Caco-2 (cell line): ENCODE measurements around the gene DOK7. TPM values are rescaled to one million over a fixed set of nuclear protein-coding genes. Genes with fewer than 3 reads are reported as not detected.
A peak's percentile ranks its signal among the peaks of the same experiment; 100 is the strongest.

ENCODE experiments used
- BruUV-seq: library from RNA; stranded (reverse); fragments of 400-500 nt; replicated peaks from 2 replicates; lab custom pipeline; 2021; lab: Mats Ljungman, UMichigan
- CTCF ChIA-PET: fragments of 300-600 bp; sonication (Branson Sonifier 250); formaldehyde crosslinking; loops from one replicate; lab custom pipeline; 2022; ENCODE audit warnings: antibody characterized with exemption; lab: Charles Lee
- POLR2A ChIA-PET: fragments of 300-600 bp; sonication (Branson Sonifier 250); formaldehyde crosslinking; loops from one replicate; lab custom pipeline; 2022; ENCODE audit warnings: antibody characterized with exemption; lab: Charles Lee
- DNase-seq, 2 experiments: peaks; one replicate each; pipeline versions ENCODE4 v3.0.0 to v3.0.0-alpha.2; 2020 to 2022
- H3K27me3 ChIP-seq: replicated peaks from 2 replicates; pipeline ENCODE4 v1.6.0; 2011; ENCODE audit warnings: low read length; ENCODE audit not compliant: control insufficient read depth, insufficient read depth
- H3K36me3 ChIP-seq: 2 replicates; pipeline ENCODE4 v1.5.1; 2011; ENCODE audit warnings: low read length; ENCODE audit not compliant: control insufficient read depth, insufficient read depth
- H3K4me1 ChIP-seq: fragments of 250-450 bp; sonication (Bioruptor Pico); 2 replicates; pipeline ENCODE4 v1.5.1; 2020; ENCODE audit warnings: mild to moderate bottlenecking
- H3K4me3 ChIP-seq: 2 replicates; pipeline ENCODE4 v1.5.1; 2011; ENCODE audit warnings: low read depth, mild to moderate bottlenecking, control low read depth, low read length
- H3K9me3 ChIP-seq: fragments of 250-450 bp; sonication (Bioruptor Pico); 2 replicates; pipeline ENCODE4 v1.5.1; 2020; ENCODE audit warnings: mild to moderate bottlenecking, moderate library complexity
- H3K27ac Mint-ChIP-seq: one replicate; pipeline ENCODE4 v1.8.0; 2022; ENCODE audit warnings: mixed read lengths; ENCODE audit not compliant: unreplicated experiment
- H3K27me3 Mint-ChIP-seq: one replicate; pipeline ENCODE4 v1.8.0; 2022; ENCODE audit warnings: mixed read lengths; ENCODE audit not compliant: insufficient read depth, unreplicated experiment
- H3K36me3 Mint-ChIP-seq: one replicate; pipeline ENCODE4 v1.8.0; 2022; ENCODE audit warnings: mild to moderate bottlenecking, mixed read lengths; ENCODE audit not compliant: insufficient read depth, unreplicated experiment
- H3K4me1 Mint-ChIP-seq: one replicate; pipeline ENCODE4 v1.8.0; 2022; ENCODE audit warnings: low read depth, mixed read lengths; ENCODE audit not compliant: unreplicated experiment
- H3K4me3 Mint-ChIP-seq: one replicate; pipeline ENCODE4 v1.8.0; 2022; ENCODE audit warnings: mild to moderate bottlenecking, moderate library complexity, mixed read lengths; ENCODE audit not compliant: unreplicated experiment
- H3K9me3 Mint-ChIP-seq: one replicate; pipeline ENCODE4 v1.8.0; 2022; ENCODE audit warnings: mixed read lengths; ENCODE audit not compliant: unreplicated experiment
- CTCF ChIP-seq, 2 experiments: fragments of 200-600 bp in 1 of 2; IDR thresholded peaks; 1 replicate in 1 of 2; 2 replicates in 1 of 2; pipeline versions ENCODE4 v1.5.1 to v1.8.0; 2011 to 2022; ENCODE audit warnings: antibody characterized with exemption in 1 of 2, control low read depth in 1 of 2, inconsistent platforms in 1 of 2, low read depth in 1 of 2, low read length in 1 of 2, mild to moderate bottlenecking in 1 of 2, moderate library complexity in 1 of 2; ENCODE audit not compliant: insufficient read depth in 1 of 2, severe bottlenecking in 1 of 2, unreplicated experiment in 1 of 2
- intact Hi-C: fragments of 100-400 bp; cut with micrococcal nuclease; formaldehyde crosslinking; loops from one replicate; pipeline ENCODE4 v1.10.0; 2022; ENCODE audit not compliant: unreplicated experiment
- total RNA-seq: library from RNA; stranded (reverse); gene quantifications from 2 replicates; pipeline ENCODE4 v1.2.3, GENCODE V29; 2022

The DOK7 gene
- total RNA-seq, 1 experiment from 2014 or later = 0.29 TPM

GRCh38 chr4:3524349-3524748 lies 61.2 kb downstream of the DOK7 start:
- DNase-seq = no peak
- H3K9me3 Mint-ChIP-seq = no peaks in the 10 kb centered on the region
- H3K4me3 ChIP-seq = no peak overlapping the region
- H3K4me3 Mint-ChIP-seq = no peak overlapping the region
- H3K27ac Mint-ChIP-seq = no peak overlapping the region
- BruUV-seq = no TSS peak
- H3K4me1 Mint-ChIP-seq = no peaks in the 10 kb centered on the region
- H3K27me3 Mint-ChIP-seq = no peaks in the 10 kb centered on the region
- H3K9me3 ChIP-seq = no peaks in the 10 kb centered on the region
- POLR2A ChIA-PET = interaction anchor here (0.5 kb wide), 1 partner anchor 135 kb away, joined by 4 read pairs; no protein-coding TSS in a partner anchor
- CTCF ChIA-PET = no interaction called here
- no peaks in the 10 kb centered on the region for H3K27me3 ChIP-seq
- H3K36me3 Mint-ChIP-seq = peaks cover 37% of the 10 kb centered on the region
- peaks cover 8% of the 10 kb centered on the region for H3K36me3 ChIP-seq
- intact Hi-C loops = no loop called here
- no peaks in the 10 kb centered on the region for H3K4me1 ChIP-seq
- TF ChIP-seq CTCF (IDR thresholded peaks at IDR 0.05; ENCODE audit: insufficient read depth in 1 of 2, low read depth in 1 of 2, low read length in 1 of 2, severe bottlenecking in 1 of 2, unreplicated experiment in 1 of 2) = no peak

DNA sequence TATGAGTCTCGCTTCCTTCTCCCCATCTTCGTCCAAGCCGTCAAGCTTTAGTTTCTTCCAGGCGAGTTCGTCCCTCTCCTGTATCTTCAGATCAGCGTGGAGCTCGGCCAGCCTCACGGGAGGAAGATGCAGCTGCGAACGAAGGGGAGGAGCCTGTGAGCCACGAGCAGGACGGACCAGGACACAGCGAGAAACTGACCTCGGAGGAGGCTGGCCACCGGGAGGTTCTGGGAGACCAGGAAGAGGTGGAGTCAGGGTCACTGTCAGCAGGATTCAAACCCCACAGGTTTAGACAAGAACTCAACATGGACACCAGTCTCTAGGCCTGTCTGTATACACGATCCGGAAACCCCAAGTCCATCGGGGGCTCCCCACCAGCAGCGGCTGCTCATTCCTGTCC lies 61.8 kb downstream of the DOK7 start:
- H3K4me1 ChIP-seq = no peaks in the 10 kb centered on the region
- H3K27ac Mint-ChIP-seq = no peak overlapping the region
- H3K4me3 ChIP-seq = no peak overlapping the region
- H3K9me3 Mint-ChIP-seq = no peaks in the 10 kb centered on the region
- H3K4me1 Mint-ChIP-seq = no peaks in the 10 kb centered on the region
- H3K36me3 ChIP-seq = peaks cover 6% of the 10 kb centered on the region
- H3K36me3 Mint-ChIP-seq = peaks cover 38% of the 10 kb centered on the region
- no peaks in the 10 kb centered on the region for H3K9me3 ChIP-seq
- H3K4me3 Mint-ChIP-seq = no peak overlapping the region
- no peaks in the 10 kb centered on the region for H3K27me3 ChIP-seq
- no peaks in the 10 kb centered on the region for H3K27me3 Mint-ChIP-seq
- ChIA-PET CTCF (no interaction called here), POLR2A (interaction anchor here (0.5 kb wide), 1 partner anchor 134 kb away, joined by 4 read pairs; no protein-coding TSS in a partner anchor)
- no peak for TF ChIP-seq CTCF (IDR thresholded peaks at IDR 0.05; ENCODE audit: insufficient read depth in 1 of 2, low read depth in 1 of 2, low read length in 1 of 2, severe bottlenecking in 1 of 2, unreplicated experiment in 1 of 2)
- no TSS peak for BruUV-seq
- peak in 1 of 2 experiments; percentile 31 for DNase-seq
- intact Hi-C loops = no loop called here

GRCh38 chr4:3525532-3526430 lies 62.7 kb downstream of the DOK7 start:
- Histone ChIP-seq H3K4me1 (peaks cover 7% of the 10 kb centered on the region), H3K4me3 (no peak overlapping the region), H3K9me3 (no peaks in the 10 kb centered on the region), H3K27me3 (no peaks in the 10 kb centered on the region), H3K36me3 (peaks cover 6% of the 10 kb centered on the region)
- Mint-ChIP-seq H3K4me3 (no peak overlapping the region), H3K9me3 (no peaks in the 10 kb centered on the region), H3K27me3 (no peaks in the 10 kb centered on the region), H3K27ac (no peak overlapping the region), H3K4me1 (no peaks in the 10 kb centered on the region), H3K36me3 (peaks cover 45% of the 10 kb centered on the region)
- no peak for TF ChIP-seq CTCF (IDR thresholded peaks at IDR 0.05; ENCODE audit: insufficient read depth in 1 of 2, low read depth in 1 of 2, low read length in 1 of 2, severe bottlenecking in 1 of 2, unreplicated experiment in 1 of 2)
- BruUV-seq = no TSS peak
- ChIA-PET CTCF (interaction anchor here (0.6 kb wide), 1 partner anchor 20 kb away, joined by 3 read pairs; no protein-coding TSS in a partner anchor), POLR2A (no interaction called here)
- intact Hi-C loops = no loop called here
- no peak for DNase-seq
